Measurements from ENCODE around the gene OR6C6.
"Not testable (repeated sequence)": the region's sequence is repeated elsewhere in the genome, so short reads cannot be mapped to it uniquely, and the experiment has no call there.

OR6C6 gene

GRCh38 chr12:55296469-55296868 is at the start of gene OR6C6:
OR6C6 (minus strand) TSS chr12:55296569; CDS start chr12:55295232, 1,337 bp downstream.
- no peak for DNase-seq (ENCODE audit: low read depth)

DNA sequence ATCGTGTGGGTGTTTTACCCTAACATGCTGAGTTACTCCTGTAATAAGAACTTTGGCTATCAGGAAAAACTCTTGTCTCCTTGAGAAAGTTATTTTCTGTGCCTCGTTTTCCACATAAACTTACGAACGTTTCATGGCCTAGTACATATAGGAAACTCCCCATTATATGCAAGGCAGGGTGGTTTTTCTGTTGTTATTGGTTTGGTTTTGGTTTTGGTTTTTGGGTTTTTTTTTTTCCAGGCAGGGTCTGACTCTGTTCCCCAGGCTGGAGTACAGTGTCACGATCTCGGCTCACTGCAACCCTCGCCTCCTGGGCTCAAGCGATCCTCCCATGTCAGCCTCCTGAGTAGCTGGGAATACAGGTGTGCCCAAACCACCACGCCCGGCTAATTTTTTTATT is 39.6 kb upstream of the OR6C6 start:
- no peak for DNase-seq (ENCODE audit: low read depth)

DNA sequence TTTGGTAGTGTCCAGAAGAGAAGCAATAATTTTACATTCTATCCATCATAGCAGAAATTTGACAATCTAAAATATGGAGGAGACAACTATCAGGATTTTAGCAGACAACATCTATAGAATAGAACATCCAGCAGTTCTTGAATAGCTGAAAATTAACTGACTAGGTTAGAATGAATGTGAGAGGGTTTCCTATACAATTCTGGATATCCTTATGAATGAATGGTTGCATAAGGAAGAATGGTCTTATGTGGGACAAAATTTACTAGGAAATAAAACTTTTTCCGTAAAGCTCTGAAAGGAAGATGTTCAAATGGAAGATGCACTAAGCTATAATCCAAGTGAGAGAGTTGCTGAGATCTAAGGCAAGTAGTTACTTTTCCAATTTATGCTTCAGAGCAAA is 34.1 kb upstream of the OR6C6 start, which contains the start of gene OR6C3:
TSS of gene OR6C3 (plus strand) at position 301 of the 400 bp plus-strand sequence. CDS start 955 bp downstream, outside the sequence.
- DNase-seq (ENCODE audit: low read depth) = no peak

DNA sequence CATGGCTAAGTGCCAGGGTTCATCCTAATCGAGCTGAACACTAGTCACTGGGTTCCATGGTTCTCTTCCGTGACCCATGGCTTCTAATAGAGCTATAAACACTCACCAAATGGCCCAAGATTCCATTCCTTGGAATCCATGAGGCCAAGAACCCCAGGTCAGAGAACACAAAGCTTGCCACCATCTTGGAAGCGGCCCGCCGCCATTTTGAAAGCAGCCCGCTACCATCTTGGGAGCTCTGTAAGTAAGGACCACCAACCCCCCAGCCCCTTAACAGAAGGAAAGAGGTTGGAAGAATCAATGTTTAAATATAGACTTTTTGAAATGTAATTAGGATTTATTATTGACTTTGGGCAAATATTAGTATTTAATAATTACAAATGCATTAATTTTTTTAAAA is 29.4 kb upstream of the OR6C6 start:
- not testable (repeated sequence) for DNase-seq (ENCODE audit: low read depth)

DNA sequence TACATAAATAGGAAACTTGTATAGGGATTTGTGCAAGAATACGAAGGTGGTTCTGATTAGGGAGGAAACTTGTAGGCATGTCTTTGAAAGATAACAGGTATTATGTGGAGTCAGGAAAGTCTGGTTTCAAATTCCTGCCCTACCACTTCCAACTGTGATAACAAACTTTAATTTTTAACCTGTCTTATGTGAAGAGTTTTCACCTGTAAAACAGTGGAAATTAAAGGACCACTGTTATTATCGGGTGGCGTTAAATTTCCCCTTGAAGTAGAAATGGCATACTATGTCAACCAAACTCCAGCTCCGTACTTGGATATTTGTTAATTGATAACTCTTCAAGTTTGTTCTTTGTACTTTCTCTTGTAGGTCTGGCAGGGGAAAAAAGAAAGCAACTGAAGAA is 23.8 kb upstream of the OR6C6 start:
- no peak for DNase-seq (ENCODE audit: low read depth)

GRCh38 chr12:55314043-55314442 is 17.7 kb upstream of the OR6C6 start, which contains the start of gene OR6C1:
OR6C1 (plus strand) TSS chr12:55314343; CDS start chr12:55320600, 6,257 bp downstream.
- no peak for DNase-seq (ENCODE audit: low read depth)

DNA sequence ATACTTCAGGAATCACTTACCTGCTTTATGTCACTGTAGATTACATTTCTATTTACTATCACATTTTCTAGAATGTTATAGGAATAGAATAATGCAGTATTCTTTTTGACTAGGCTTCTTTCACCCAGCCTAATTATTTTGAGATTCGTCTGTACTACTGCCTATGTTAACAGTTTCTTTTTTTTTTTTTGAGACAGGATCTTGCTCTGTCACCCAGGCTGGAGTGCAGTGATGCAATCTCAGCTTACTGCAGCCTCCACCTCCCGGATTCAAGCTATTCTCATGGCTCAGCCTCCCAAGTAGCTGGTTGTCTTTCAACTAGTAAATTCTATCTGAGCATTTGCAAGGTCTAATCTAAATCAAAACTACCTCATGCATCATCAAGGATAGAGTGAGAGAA is 6.4 kb downstream of the OR6C6 start:
- DNase-seq (ENCODE audit: low read depth) = no peak

DNA sequence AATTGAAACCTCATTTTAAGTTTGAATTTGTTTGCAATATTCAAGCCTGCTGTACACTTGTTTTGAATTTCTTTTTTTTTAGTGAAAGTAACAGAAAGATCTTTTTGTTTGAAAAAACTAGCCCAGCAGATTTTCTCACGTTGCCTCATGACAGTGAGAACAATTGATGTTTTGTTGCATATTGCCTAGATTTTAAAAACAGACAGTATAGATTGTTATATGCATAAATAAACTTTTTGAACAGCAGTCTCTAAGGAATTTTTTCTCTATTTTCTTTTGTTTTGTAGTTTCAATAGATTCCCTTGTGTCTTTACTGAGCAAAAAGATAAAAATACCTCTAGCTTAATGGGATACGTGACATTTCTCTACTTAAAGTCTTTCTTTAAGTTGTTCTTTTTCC is 15.4 kb downstream of the OR6C6 start:
- DNase-seq (ENCODE audit: low read depth) = no peak

GRCh38 chr12:55258303-55258702 is 38.1 kb downstream of the OR6C6 start:
- no peak for DNase-seq (ENCODE audit: low read depth)

DNA sequence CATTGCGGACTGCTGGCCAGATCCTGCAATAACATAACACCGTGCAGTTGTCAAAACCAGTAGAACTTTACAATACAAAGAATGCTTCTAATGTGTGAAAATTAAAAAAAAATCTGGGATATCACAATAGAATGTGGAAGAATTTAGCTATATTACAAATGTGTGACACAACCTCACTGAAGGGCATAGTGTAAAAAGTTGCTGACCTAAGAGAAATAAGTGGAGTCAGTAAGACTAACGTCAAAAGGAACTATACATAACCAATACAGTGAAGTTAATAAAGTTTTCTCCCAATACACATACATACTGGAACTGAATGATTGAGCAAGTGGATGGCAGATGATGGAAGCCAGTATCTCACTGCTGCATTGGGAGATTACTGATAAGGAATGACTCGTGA is 39.5 kb downstream of the OR6C6 start:
- DNase-seq (ENCODE audit: low read depth) = no peak

DNA sequence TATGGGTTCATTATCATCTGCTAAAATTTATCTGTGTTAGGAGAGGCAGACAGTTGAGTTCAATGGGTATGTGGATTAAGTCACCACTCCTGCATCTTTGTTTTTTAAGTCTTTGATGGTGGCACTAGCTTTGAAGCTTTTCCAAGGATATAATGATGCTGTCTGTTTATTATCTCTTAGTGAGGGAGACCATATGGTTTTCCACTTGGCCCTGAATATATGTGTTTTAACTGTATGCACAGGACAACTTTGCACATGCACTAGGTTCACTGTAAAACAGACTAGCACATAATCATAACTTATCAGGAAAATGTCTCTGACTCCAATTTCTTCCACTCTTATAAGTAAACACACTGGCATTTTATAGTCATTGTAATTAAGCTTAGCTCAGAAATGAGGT is 43.1 kb downstream of the OR6C6 start:
- no peak for DNase-seq (ENCODE audit: low read depth)

GRCh38 chr12:55250944-55251343 is 45.4 kb downstream of the OR6C6 start:
- no peak for DNase-seq (ENCODE audit: low read depth)

DNA sequence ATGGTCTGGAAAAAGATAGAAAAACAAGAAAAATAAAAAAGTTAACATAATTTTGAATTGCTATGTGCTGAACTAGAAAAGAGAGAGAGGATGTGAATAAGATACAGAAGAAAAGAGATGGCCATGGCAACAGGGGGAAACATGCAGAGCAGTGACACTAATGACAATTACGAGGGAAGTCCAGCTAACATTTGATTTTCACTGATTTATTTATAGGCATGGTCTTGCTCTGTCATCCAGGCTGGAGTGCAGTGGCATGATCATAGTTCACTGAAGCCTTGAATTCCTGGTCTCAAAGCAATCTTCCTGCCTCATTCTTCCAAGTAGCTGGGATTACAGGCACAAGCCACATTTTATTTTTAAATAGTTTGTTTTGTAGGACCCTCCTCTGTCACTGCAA is 50.2 kb downstream of the OR6C6 start:
- DNase-seq (ENCODE audit: low read depth) = no peak

- no peak for DNase-seq (ENCODE audit: low read depth)
Measured at GRCh38 chr12:55244309-55244708, 52.1 kb downstream of the OR6C6 start, which contains the start of gene OR6C74. OR6C74 (plus strand) TSS chr12:55244609; CDS start chr12:55247288, 2,679 bp downstream.

Data from GM04504 (cell line).